A673 (cell line): ENCODE data around the gene PLEKHM1. TPM values are rescaled to one million over a fixed set of nuclear protein-coding genes. Genes with fewer than 3 reads are reported as not detected.

Experiments used
- BruUV-seq: library from RNA; stranded (reverse); fragments of 400-500 nt; replicated peaks from 2 replicates; lab custom pipeline; 2021; lab: Mats Ljungman, UMichigan
- CTCF ChIA-PET: fragments of 300-600 bp; sonication (Branson Sonifier 250); formaldehyde crosslinking; loops from one replicate; lab custom pipeline; 2022; ENCODE audit warnings: antibody characterized with exemption; lab: Charles Lee
- POLR2A ChIA-PET: fragments of 300-600 bp; sonication (Branson Sonifier 250); formaldehyde crosslinking; loops from one replicate; lab custom pipeline; 2022; ENCODE audit warnings: antibody characterized with exemption; ENCODE audit not compliant: low non-redundant PET; lab: Charles Lee
- DNase-seq: peaks from one replicate; pipeline ENCODE4 v3.0.0-alpha.2; 2015; ENCODE audit warnings: low spot score
- H3K27ac ChIP-seq: fragments of 200-600 bp; sonication (generic); 2 replicates; pipeline ENCODE4 v1.5.1; 2016; ENCODE audit warnings: mixed run types, low read depth, mild to moderate bottlenecking, mixed read lengths, antibody characterized with exemption, low read length; ENCODE audit not compliant: poor library complexity, severe bottlenecking
- H3K27me3 ChIP-seq: fragments of 200-600 bp; sonication (generic); replicated peaks from 2 replicates; pipeline ENCODE4 v1.6.1; 2017; ENCODE audit warnings: mixed run types, low read depth, mild to moderate bottlenecking, mixed read lengths, antibody characterized with exemption, low read length; ENCODE audit not compliant: insufficient read depth, poor library complexity
- H3K36me3 ChIP-seq: fragments of 200-600 bp; sonication (generic); 2 replicates; pipeline ENCODE4 v1.6.1; 2016; ENCODE audit warnings: mixed run types, mild to moderate bottlenecking, mixed read lengths, antibody characterized with exemption, low read length; ENCODE audit not compliant: insufficient read depth, poor library complexity, severe bottlenecking
- H3K4me1 ChIP-seq: fragments of 200-600 bp; sonication (generic); 2 replicates; pipeline ENCODE4 v1.6.1; 2017; ENCODE audit warnings: mixed run types, mild to moderate bottlenecking, mixed read lengths, antibody characterized with exemption, low read length; ENCODE audit not compliant: insufficient read depth, poor library complexity, severe bottlenecking
- H3K4me3 ChIP-seq: fragments of 200-600 bp; sonication (generic); 2 replicates; pipeline ENCODE4 v1.5.1; 2016; ENCODE audit warnings: low read depth, mixed run types, mild to moderate bottlenecking, mixed read lengths, low read length; ENCODE audit not compliant: poor library complexity, severe bottlenecking
- H3K9me3 ChIP-seq: fragments of 200-600 bp; sonication (generic); 2 replicates; pipeline ENCODE4 v1.6.1; 2016; ENCODE audit warnings: mixed run types, low read depth, mild to moderate bottlenecking, mixed read lengths, antibody characterized with exemption, low read length; ENCODE audit not compliant: poor library complexity, severe bottlenecking
- CTCF ChIP-seq: fragments of 300-800, 200-600 bp; sonication (generic); conservative IDR thresholded peaks from 2 replicates; pipeline ENCODE4 v1.5.1; 2017; ENCODE audit warnings: low read depth, mild to moderate bottlenecking, antibody characterized with exemption, low read length, moderate library complexity, mixed read lengths
- EZH2 ChIP-seq: fragments of 200-600 bp; sonication (generic); IDR thresholded peaks from 2 replicates; pipeline ENCODE4 v1.6.1; 2017; ENCODE audit warnings: borderline replicate concordance, low read depth, mild to moderate bottlenecking, mixed read lengths, antibody characterized with exemption, low read length; ENCODE audit not compliant: poor library complexity, severe bottlenecking
- intact Hi-C: fragments of 100-400 bp; cut with micrococcal nuclease; formaldehyde crosslinking; loops from one replicate; pipeline ENCODE4 v1.10.0; 2022; ENCODE audit not compliant: unreplicated experiment
- total RNA-seq: library from RNA; stranded (reverse); gene quantifications from 2 replicates; pipeline ENCODE4 v1.2.3, GENCODE V29; 2021

The PLEKHM1 gene
- total RNA-seq, 1 experiment from 2014 or later = 11.9 TPM

- TF ChIP-seq CTCF (no peak), EZH2 (no peak)
- BruUV-seq = no TSS peak
- CTCF ChIA-PET = no interaction called here
- H3K27me3 ChIP-seq = peaks cover 6% of the 10 kb centered on the region
- no peak for DNase-seq
- H3K9me3 ChIP-seq = no peaks in the 10 kb centered on the region
- H3K4me1 ChIP-seq = no peaks in the 10 kb centered on the region
- POLR2A ChIA-PET = no interaction called here
- H3K27ac ChIP-seq = no peak overlapping the region
- intact Hi-C loops = no loop called here
- H3K36me3 ChIP-seq = no peaks in the 10 kb centered on the region
- H3K4me3 ChIP-seq = no peak overlapping the region
Measured at GRCh38 chr17:45435481-45435880, 55.0 kb downstream of the PLEKHM1 start.

GRCh38 chr17:45433159-45433535 is 57.4 kb downstream of the PLEKHM1 start:
- Histone ChIP-seq H3K27me3 (peaks cover 28% of the 10 kb centered on the region), H3K36me3 (no peaks in the 10 kb centered on the region), H3K9me3 (no peaks in the 10 kb centered on the region), H3K27ac (no peak overlapping the region), H3K4me3 (no peak overlapping the region), H3K4me1 (no peaks in the 10 kb centered on the region)
- no peak for DNase-seq
- no TSS peak for BruUV-seq
- ChIA-PET POLR2A (no interaction called here), CTCF (no interaction called here)
- intact Hi-C loops = no loop called here
- TF ChIP-seq EZH2 = no peak
- no peak for TF ChIP-seq CTCF

GRCh38 chr17:45432405-45433158 is 57.9 kb downstream of the PLEKHM1 start, which contains the start of gene ARHGAP27:
Gene ARHGAP27 (minus strand): TSS chr17:45432870. CDS start chr17:45430279, 2,591 bp downstream.
- TF ChIP-seq CTCF (no peak), EZH2 (no peak)
- H3K4me1 ChIP-seq = no peaks in the 10 kb centered on the region
- H3K36me3 ChIP-seq = no peaks in the 10 kb centered on the region
- H3K27me3 ChIP-seq = peaks cover 28% of the 10 kb centered on the region
- intact Hi-C loops = no loop called here
- H3K27ac ChIP-seq = no peak within 1 kb of the TSS
- peak within 1 kb of the TSS; percentile 39 for H3K4me3 ChIP-seq
- no peak for DNase-seq
- BruUV-seq = no TSS peak
- H3K9me3 ChIP-seq = no peaks in the 10 kb centered on the region
- ChIA-PET POLR2A (no interaction called here), CTCF (no interaction called here)
